Measurements from ENCODE around the gene BLNK.

GRCh38 chr10:96311180-96311715 lies 39.9 kb upstream of the BLNK start:
- TF ChIP-seq CTCF (IDR thresholded peaks at IDR 0.05; ENCODE audit: low read depth, low read length) (no peak), EZH2phosphoT487 (IDR thresholded peaks at IDR 0.05; ENCODE audit: low read depth) (no peak)
